Measurements from ENCODE around the gene SLC26A8.

GRCh38 chr6:35970181-35970580 lies 54.3 kb downstream of the SLC26A8 start:
- TF ChIP-seq RAD21 (CRISPR knock-in tag; IDR thresholded peaks at IDR 0.05) (no peak), TCF12 (IDR thresholded peaks at IDR 0.05) (no peak), TCF12 (CRISPR knock-in tag; IDR thresholded peaks at IDR 0.05) (no peak)
